Endothelial cell (in vitro differentiated cells): Measurements from ENCODE around the gene FRK. TPM values are rescaled to one million over a fixed set of nuclear protein-coding genes. Genes with fewer than 3 reads are reported as not detected.

Source experiments
- DNase-seq: peaks from one replicate; pipeline ENCODE4 v3.0.0; 2021; ENCODE audit warnings: low spot score
- H3K27ac Mint-ChIP-seq: one replicate; pipeline ENCODE4 v1.8.0; 2021; ENCODE audit warnings: mixed read lengths, inconsistent platforms; ENCODE audit not compliant: unreplicated experiment
- H3K27me3 Mint-ChIP-seq: one replicate; pipeline ENCODE4 v1.8.0; 2021; ENCODE audit warnings: mild to moderate bottlenecking, moderate library complexity, mixed read lengths, inconsistent platforms; ENCODE audit not compliant: unreplicated experiment
- H3K36me3 Mint-ChIP-seq: one replicate; pipeline ENCODE4 v1.8.0; 2021; ENCODE audit warnings: mild to moderate bottlenecking, low read depth, mixed read lengths, inconsistent platforms; ENCODE audit not compliant: unreplicated experiment
- H3K4me1 Mint-ChIP-seq: one replicate; pipeline ENCODE4 v1.8.0; 2021; ENCODE audit warnings: mild to moderate bottlenecking, mixed read lengths, inconsistent platforms; ENCODE audit not compliant: unreplicated experiment
- H3K4me3 Mint-ChIP-seq: one replicate; pipeline ENCODE4 v1.8.0; 2021; ENCODE audit warnings: mild to moderate bottlenecking, mixed read lengths, inconsistent platforms; ENCODE audit not compliant: unreplicated experiment
- H3K9me3 Mint-ChIP-seq: one replicate; pipeline ENCODE4 v1.8.0; 2021; ENCODE audit warnings: mixed read lengths, inconsistent platforms; ENCODE audit not compliant: unreplicated experiment
- total RNA-seq: library from RNA; stranded (reverse); fragmentation: NEBNext Ultra II Directional; extraction: Animal tissue kit (Norgen Biotek cat#: 25700); gene quantifications from one replicate; pipeline ENCODE4 v1.2.1, GENCODE V29; 2021; ENCODE audit not compliant: unreplicated experiment
- TF ChIP-seq, protein P1 (sequence below): fragments of 200-600 bp; sonication (generic); IDR thresholded peaks from one replicate; pipeline ENCODE4 v1.5.0; 2021; ENCODE audit warnings: antibody characterized with exemption; ENCODE audit not compliant: unreplicated experiment

The FRK gene
- total RNA-seq, 1 donor from 2014 or later = 0.08 TPM

GRCh38 chr6:115958958-115959357 is 101.7 kb downstream of the FRK start:
- H3K27me3 Mint-ChIP-seq = no peaks in the 10 kb centered on the region
- H3K36me3 Mint-ChIP-seq = no peaks in the 10 kb centered on the region
- H3K4me1 Mint-ChIP-seq = no peaks in the 10 kb centered on the region
- TF ChIP-seq, protein P1, sequence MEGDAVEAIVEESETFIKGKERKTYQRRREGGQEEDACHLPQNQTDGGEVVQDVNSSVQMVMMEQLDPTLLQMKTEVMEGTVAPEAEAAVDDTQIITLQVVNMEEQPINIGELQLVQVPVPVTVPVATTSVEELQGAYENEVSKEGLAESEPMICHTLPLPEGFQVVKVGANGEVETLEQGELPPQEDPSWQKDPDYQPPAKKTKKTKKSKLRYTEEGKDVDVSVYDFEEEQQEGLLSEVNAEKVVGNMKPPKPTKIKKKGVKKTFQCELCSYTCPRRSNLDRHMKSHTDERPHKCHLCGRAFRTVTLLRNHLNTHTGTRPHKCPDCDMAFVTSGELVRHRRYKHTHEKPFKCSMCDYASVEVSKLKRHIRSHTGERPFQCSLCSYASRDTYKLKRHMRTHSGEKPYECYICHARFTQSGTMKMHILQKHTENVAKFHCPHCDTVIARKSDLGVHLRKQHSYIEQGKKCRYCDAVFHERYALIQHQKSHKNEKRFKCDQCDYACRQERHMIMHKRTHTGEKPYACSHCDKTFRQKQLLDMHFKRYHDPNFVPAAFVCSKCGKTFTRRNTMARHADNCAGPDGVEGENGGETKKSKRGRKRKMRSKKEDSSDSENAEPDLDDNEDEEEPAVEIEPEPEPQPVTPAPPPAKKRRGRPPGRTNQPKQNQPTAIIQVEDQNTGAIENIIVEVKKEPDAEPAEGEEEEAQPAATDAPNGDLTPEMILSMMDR = no peak
- no peak overlapping the region for H3K27ac Mint-ChIP-seq
- no peaks in the 10 kb centered on the region for H3K9me3 Mint-ChIP-seq
- H3K4me3 Mint-ChIP-seq = no peak overlapping the region
- no peak for DNase-seq

DNA sequence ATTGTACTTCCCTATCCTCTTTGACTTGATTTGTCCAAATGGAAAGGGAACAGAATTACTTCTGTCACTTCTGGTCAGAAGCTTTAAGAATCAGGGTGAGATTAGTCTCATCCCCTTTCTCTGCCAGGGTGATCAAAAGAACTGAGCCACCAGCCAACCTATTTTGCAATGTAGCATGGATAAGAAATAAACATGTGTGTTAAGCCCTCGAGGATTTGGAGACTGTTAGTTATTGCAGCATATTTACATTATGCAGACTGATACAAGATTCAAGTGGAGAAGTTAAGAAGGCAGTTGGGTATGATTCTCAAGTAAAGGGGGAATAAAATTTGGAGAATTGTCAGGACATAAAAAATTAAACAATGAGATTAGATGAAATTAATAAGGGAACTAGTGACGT is 106.0 kb downstream of the FRK start:
- Mint-ChIP-seq H3K4me3 (no peak overlapping the region), H3K4me1 (no peaks in the 10 kb centered on the region), H3K27me3 (no peaks in the 10 kb centered on the region), H3K9me3 (no peaks in the 10 kb centered on the region), H3K36me3 (no peaks in the 10 kb centered on the region), H3K27ac (no peak overlapping the region)
- DNase-seq = no peak
- TF ChIP-seq, protein P1 = no peak

DNA sequence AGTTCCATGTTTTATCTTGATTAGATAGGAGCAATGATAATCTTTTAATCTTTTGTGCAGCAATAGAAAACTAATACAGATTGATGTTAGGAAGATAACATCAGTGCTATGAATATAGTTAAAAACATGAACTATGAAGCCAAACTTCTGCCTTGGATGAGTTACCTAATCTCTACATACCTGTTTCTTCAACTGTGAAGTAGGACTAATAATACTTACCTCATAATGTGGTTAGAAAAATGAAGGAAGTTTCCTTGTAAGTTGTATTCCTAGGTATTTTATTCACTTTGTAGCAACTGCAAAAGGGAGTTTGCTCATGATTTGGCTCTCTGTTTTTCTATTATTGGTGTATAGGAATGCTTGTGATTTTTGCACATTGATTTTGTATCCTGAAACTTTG is 111.9 kb downstream of the FRK start:
- Mint-ChIP-seq H3K4me3 (no peak overlapping the region), H3K4me1 (no peaks in the 10 kb centered on the region), H3K36me3 (no peaks in the 10 kb centered on the region), H3K9me3 (no peaks in the 10 kb centered on the region), H3K27me3 (peaks cover 1% of the 10 kb centered on the region), H3K27ac (no peak overlapping the region)
- TF ChIP-seq, protein P1 = no peak
- no peak for DNase-seq

- no peak for DNase-seq
- no peaks in the 10 kb centered on the region for H3K4me1 Mint-ChIP-seq
- no peaks in the 10 kb centered on the region for H3K36me3 Mint-ChIP-seq
- no peak overlapping the region for H3K4me3 Mint-ChIP-seq
- TF ChIP-seq, protein P1 = no peak
- H3K27me3 Mint-ChIP-seq = peaks cover 1% of the 10 kb centered on the region
- H3K9me3 Mint-ChIP-seq = no peaks in the 10 kb centered on the region
- no peak overlapping the region for H3K27ac Mint-ChIP-seq
These were observed 112.6 kb downstream of the FRK start for GRCh38 chr6:115947966-115948541.

DNA sequence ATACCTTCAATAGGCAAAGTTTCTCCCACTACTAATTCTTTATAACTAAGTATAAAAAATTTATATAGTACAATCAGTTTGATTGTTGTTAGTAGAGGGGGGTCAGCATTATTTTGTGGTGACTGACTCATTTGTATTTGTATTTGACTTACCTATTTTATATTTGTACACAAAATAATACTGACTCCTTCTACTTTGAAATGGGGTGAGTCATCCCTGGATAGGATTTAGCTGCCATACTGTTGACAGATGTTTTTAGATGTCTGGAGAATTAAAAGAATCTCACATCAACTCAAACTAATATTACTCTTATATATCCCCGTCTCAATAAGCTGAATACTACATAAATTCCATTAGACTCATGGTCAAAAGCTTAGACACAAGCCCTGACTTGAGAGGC is 114.9 kb downstream of the FRK start:
- Mint-ChIP-seq H3K27ac (no peak overlapping the region), H3K4me3 (no peak overlapping the region), H3K4me1 (no peaks in the 10 kb centered on the region), H3K36me3 (no peaks in the 10 kb centered on the region), H3K27me3 (peaks cover 1% of the 10 kb centered on the region), H3K9me3 (no peaks in the 10 kb centered on the region)
- TF ChIP-seq, protein P1 = no peak
- no peak for DNase-seq
